NCI-H1048 (cell line): ENCODE data around the gene GPSM3.
"Not testable (repeated sequence)": the region's sequence is repeated elsewhere in the genome, so short reads cannot be mapped to it uniquely, and the experiment has no call there.

Experiments used
- DNase-seq: peaks from one replicate; lab custom pipeline; 2025; lab: John Stamatoyannopoulos, UW

The GPSM3 gene, protein sequence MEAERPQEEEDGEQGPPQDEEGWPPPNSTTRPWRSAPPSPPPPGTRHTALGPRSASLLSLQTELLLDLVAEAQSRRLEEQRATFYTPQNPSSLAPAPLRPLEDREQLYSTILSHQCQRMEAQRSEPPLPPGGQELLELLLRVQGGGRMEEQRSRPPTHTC

DNA sequence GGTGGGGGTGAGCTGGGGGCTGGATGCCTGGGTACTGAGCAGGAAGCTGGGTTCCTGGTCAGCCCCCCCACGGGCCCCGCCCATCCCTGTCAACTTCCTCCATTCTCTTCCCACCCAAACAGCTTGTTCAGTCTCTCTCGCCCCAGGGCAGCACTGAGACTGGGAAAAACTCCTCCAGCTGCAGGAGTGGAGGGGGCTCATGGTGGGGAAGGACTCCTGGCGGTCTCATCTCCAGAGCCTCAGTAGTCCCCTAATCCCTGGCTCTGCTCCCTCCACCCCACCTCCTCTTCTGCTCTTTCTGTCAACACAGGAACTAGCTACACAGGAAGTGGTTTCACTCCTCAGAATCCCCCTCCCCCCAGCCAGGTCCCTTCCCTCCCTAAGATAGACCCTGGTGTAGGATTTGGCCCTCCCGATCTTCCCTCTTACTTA lies at the start of gene GPSM3:
GPSM3 (minus strand) TSS at position 36 of the 432 bp plus-strand sequence. CDS start 130 bp downstream, outside the sequence.
- DNase-seq = no peak

DNA sequence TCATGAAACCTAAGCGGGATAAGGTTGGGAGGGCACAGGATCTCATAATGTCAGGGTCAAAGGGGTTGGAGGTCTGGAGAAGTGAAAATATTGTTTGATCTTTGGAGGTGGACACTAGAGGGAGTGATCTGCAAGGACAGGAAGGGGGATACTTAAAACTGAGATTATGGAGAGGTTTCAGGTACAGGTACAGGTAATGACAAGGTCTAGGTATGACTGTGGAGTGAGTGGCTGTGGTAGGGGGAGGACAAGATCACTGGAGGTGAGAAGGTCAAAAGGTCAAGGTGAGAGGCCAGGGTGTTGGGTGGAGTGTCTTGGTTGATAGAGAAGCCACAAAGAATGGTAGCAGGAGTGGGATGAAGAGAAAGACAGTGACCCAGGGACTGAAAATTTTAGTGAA lies 48.2 kb upstream of the GPSM3 start:
- no peak for DNase-seq

DNA sequence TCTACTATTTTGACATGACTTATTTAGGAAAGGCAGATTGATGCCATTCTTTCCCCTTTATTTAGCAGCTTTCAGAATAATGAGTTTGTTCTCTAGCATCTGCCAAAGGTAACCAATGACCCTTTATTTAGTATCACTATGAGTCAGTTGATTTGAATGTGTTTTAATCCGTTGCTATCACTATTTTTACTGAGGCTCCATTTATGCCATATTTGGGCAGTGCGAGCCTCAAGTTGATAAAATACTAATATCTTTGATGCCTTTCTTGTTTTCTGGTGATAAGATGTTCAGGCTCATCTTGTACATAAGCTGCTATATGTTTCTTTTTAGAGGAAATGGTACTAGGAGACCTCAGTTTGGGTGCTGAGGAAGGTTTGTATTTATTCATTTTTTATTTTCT lies 47.0 kb upstream of the GPSM3 start:
- no peak for DNase-seq

DNA sequence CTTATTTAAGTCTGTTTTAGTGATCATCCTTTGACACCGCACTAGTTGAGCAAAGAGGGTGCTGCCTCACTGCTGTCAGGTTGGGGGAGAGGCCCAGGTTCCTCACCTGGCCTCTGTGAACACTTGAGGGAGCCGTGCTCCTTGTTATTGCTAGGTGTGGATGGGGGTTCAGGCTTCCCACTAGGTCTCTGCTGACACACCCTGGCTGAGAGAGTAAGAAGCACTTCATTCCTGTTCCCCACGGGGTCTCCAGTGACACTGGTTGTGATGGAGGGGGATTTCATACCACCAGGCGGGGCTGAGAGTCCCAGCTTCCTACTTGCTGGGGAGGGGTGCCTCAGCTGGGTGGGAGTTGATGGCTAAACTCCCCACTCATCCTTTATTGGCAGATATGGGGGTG lies 42.5 kb upstream of the GPSM3 start:
- DNase-seq = no peak

DNA sequence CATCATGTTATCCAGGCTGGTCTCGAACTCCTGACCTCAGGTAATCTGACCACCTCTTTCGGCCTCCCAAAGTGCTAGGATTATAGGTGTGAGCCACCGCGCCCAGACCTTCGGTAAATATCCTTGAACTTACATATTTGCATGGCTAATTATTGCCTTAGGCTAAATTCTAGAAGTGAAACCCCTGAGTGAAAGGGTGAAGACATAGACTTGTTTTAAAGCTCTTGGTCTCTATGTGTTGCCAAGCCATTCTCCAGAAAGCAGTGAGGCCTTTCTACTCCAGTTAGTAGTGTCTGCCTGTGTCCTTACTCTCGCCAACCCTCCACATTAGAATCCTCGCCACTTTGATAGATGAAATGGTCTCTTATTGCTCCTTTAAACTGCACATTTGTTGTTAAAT lies 34.0 kb upstream of the GPSM3 start:
- no peak for DNase-seq

DNA sequence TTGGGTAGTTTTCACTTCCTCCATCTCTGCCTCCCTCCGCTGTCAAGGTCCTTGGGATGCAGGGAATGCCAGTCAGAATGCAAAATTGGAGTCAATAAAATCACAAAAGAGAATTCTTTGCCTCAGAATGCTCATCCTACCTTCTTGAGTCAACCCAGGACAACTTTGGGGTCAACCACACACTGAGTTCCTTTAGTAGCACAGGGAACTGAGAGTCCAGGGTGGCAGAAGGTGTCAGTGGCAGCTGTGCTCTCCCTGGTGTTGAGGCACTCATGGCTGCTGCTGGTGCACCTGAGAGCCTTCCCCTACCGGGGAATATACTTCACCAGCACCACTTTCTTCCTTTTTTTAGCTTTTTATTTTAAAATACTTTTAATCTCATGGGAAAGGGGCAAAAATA lies 32.3 kb upstream of the GPSM3 start:
- DNase-seq = no peak

DNA sequence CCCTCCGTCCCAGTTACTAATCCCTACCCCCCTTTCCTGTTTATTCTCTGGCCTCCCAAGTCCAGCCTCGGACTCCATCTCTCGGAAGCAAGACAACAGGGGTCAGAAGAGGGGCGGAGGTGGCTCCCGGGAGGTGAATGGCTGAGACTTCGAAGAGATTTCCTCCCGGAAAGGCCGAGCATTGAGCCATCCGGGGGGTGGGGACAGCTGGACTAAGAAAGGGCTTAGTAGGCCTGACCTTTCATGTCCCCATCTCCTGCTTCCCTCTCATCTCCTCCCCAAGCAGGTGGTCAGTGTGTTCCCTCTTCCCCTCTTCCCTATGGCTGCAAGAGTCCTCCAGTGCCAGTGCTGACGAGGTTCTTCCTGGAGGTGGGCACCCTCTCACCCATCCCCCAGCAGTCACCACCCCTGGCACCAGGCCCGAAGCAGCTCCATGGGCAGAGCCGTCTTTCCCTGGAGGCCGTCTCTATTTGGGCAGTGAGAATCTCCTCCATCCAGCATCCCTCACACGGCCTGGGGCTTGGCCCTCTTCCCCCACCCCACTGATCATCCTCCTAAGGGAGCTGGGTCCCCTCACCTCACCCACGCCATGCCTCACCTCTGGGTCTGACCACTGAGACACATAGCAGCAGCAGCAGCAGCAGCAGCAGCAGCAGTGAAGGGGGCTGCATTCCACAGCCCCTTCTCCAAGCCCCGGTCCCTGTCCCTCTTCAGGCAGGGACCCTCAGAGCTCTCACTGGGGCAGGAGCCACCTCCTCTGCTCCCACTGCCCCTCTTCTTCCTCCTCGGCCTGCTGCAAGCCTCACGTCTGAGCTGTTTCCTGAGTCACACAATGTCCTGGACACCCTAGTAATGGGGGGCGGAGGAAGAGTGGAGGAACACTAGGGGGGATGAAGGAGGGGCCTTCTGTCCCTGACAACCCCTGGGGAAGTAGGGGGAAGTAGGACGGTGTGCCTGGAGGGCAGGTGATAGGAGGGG lies 31.1 kb upstream of the GPSM3 start, which contains the start of gene NOTCH4:
NOTCH4 (minus strand) TSS at position 810 of the 978 bp plus-strand sequence; CDS start at position 671, 139 bp downstream.
- no peak for DNase-seq

DNA sequence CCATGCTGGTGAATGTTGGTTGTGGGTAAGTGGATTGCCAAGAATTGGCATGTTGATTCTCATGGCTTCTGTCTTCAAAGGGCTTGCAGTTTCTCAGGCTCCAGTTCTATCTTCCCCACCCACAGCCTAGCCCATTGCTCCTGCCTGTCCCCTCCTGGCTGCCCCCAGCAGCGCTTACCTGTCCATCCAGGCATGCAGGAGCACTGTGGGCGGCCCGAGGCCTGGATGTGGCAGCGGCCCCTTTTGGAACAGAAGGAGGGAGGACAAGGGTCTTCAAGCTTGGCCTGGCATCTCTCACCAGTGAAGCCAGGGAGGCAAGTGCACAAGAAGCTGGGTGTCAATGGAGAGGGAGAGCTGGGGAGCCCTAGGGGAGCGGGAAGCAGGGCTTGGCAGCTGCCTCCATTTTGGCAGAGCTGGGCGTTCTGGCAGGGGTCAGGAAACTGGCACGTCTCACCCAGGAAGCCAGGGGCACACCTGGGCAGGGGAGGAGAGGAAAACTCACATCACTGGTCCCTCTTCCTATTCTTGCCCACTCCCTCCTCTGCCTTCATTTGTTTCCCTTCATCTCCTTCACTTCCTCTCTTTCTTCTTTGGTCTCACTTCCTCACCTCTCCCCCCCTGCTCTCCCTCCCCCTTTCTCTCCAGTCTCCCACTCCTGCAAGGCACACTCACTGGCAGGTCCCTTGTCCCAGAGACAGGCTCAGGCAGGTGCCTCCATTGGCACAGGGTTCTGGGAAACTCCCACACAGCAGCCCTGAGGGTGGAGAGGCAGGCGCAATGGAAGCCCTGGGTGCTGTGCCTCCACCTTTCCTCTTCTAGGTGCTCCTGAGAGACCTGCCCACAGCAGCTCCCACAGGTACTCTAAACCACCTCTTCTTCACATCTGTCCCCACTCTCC lies 30.1 kb upstream of the GPSM3 start:
- DNase-seq = no peak

DNA sequence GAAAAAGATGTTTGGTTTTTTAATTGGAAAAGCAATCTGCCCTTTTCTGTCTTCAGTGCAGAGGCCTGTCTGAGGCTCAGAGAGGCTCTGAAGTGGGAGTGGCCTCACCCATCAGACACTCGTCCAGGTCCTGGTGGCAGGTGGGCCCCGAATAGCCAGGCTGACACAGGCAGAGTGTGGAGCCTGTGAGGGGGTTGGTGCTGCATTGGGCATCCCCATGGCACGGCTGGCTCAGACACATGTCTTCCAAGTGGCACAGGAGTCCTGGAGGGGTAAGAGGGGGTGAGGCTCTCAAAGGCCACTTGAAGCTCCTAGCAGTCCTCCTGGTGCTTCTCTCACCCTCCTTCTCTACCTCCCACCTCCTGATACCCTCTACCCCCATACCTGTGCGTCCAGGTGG lies 27.6 kb upstream of the GPSM3 start:
- no peak for DNase-seq

DNA sequence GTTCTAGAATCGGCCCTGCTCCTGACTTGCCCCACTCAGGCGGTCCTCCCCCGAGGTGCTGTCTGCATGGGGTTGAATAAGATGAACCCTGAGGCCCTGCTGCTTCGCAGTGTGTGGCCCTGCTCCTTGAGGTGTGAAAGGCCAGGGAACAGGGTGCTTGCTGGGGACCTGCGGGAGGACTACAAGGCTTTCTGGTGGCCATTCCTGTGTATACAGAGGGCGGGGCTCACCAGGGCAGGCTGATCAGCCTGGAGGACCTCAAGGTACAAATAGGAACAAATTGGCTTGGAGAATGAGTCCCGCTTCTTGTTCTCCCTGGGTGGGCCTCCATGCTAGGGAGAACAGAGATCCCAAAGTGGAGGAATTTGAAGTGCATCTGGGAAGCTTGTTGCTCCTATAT lies 25.7 kb upstream of the GPSM3 start:
- no peak for DNase-seq

DNA sequence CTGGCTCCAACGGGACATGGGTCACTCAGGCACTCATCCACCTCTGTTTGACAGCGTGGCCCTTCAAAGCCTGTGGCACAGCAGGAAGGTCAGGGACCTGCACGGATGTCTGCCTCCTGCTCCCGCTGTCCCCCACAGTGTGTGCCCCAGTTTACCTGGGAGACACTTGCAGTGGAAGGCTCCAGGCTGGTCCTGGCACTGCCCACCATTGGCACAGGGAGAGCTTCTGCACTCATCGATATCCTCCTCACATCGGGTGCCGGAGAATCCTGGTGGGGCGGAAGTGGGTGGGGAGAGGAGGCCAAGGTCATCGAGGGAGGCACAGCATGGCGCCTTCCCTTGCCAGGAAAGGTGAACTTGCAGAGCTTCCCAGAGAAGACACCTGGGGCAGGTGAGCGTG lies 24.6 kb upstream of the GPSM3 start:
- DNase-seq = no peak

DNA sequence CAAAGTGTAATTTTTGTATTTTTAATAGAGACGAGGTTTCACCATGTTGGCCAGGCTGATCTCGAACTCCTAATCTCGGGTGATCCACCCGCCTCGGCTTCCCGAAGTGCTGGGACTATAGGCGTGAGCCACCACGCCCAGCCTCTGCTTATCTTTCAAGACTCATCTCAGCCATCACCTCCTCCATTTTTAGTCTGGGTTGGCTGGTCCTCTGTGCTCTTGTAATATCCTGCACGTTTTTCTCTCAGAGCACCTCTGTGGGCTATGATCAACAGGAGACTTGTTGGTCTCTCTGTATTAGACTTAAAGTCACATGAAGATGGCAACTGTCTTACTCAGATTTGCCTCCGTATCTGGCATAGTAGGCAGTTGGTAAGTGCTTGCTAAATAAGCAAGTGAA lies 23.8 kb upstream of the GPSM3 start:
- DNase-seq = no peak

DNA sequence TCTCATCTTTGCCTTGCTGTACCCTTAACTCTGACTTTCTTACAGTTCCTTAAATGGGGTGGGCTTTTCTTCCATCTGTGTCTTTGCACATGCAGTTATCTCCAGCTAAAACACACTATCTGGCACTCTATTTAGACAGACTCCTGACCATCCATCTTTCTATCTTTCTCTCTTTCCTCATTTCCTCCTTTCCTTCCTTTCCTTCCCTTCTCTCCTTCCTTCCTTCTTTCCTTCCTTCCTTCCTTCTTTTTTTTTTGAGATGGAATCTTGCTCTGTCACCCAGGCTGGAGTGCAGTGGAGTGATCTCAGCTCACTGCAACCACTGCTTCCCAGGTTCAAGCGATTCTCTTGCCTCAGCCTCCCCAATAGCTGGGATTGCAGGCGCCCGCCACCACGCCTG lies 23.2 kb upstream of the GPSM3 start:
- DNase-seq = no peak

DNA sequence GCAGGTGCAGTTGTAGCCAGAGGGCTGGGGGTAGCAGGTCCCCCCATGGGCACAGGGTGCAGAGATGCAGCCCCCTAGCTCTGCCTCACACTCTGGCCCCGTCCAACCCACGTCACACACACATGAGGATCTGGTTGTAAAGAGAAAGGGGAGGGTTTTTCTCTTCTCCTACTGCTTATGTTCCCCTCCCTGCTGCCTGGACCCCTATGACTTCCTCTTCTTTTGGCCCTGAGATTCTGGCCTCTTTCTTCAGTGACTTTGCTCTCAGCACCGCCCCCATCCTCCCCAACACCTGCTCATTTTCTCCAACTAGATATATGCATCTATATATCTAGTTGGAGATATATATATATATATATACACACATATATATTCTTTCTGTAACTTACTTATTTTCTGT lies 21.7 kb upstream of the GPSM3 start:
- DNase-seq = no peak

DNA sequence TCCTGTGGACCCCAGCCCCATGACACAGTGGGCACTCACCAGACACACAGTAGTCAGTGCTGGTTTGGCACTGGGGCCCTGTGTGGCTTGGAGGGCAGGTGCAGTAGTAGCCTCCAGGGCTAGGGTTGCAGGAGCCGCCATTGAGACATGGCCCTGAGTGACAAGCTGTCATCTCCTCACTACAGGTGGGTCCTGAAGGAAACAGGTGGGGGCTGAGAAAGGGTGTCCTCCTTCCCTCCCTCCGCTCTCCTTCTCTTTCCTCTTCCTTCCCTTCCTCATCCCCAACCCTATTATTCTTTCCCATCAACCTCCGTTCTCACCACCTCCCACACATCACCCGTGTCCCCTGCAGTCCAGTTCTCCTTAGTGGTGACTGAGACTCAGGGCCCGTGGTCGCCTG lies 21.2 kb upstream of the GPSM3 start:
- no peak for DNase-seq

DNA sequence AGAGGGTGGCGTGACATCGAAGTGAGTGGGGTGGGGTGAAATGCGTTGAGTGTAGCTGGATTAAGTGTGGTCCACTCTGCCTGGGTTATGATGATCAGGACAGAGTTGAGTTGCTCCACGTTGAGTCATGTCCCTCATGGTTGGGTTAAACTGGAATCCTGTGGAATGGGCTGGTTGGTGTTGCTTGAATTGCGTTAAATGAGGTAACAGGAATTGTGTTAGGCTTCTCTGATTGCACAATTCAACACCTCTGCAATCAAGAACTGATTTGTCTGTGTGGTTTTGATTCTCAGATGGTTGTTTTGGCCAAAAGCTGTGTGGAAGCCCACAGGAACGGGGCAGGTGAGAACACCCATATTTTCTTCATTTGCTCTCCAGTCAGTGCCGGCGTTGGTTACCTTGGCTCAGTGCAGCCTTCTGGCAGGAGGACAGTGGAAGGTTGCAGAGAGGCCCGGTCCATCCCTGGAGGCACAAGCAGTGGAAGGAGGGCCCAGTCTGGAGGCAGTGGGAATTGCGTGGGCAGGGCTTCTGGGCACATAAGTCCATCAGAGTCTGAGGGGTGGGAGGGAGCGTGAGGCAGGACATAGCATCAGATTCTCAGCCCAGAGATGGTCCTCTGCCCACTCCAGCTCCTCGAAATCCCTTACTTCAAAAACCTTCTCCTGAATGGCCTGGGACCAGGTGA lies 19.8 kb upstream of the GPSM3 start:
- DNase-seq = no peak

DNA sequence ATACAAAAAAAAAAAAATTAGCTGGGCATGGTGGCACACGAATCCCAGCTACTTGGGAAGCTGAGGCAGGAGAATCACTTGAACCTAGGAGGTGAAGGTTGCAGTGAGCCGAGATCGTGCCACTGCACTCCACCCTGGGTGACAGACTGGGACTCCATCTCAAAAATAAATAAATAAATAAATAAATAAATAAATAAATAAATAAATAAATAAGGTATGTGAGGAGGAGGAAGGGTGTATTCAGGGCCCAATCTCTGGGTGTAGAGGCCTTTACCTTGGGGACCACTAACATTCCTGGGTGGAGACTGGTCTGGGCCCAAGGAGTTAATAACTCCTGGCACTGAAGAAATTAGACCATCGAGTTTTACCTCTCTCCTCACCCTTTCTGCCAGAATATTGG lies 19.0 kb upstream of the GPSM3 start:
- DNase-seq = not testable (repeated sequence)

DNA sequence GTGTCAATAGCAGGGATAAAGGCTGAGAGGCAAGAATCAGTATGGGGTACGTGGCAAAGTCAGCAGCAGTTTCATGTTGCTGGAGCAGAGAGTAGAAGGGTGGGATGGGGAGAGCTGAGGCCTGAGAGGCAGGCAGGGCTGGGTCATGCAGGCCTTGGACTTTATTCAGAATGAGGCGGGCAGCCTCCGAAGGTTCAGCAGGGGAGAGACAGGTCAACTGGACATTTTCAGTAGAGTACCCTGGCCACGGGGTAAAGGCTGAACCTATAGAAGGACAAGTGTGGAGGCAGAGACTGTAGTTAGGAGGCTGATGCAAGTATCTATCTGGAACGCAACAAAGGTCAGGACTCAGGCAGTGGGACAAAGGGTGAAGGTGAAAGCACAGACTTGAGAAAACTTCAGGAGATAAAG lies 17.8 kb upstream of the GPSM3 start:
- DNase-seq = no peak

DNA sequence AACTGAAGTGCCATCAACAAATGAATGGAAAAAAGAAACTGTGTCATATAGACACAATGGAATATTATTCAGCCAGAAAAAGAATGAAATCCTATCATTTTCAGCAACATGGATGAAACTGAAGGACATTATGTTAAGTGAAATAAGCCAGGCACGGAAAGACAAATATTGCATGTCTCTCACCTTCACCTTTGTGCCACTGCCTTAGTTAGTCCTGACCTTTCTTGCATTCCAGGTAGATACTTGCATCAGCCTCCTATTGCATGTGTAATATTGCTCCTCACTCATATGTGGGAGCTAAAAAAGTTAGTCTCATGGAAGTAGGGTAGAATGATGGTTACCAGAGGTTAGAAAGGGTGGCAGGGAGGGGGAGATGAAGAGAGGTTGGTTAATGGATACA lies 16.6 kb upstream of the GPSM3 start:
- no peak for DNase-seq

DNA sequence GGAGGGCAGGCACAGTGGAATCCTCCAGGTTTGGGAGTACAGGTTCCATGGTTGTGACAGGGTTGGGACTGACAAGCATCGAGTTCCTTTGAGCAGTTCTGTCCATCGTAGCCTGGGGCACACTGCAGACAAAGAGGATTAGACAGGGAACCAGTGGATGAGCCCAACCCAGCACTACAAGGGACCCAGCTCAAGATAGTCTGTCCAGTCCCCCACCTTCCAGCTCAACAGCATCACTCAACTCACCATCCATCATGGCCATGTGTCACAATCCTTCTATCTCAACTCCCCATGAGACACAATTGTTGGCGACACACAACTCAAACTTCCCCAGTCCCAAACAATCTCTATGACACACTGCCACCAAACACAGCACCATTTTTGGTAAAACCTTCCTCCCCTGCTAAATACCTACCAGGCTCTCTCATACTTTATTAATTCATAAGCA lies 11.8 kb upstream of the GPSM3 start:
- DNase-seq = no peak

DNA sequence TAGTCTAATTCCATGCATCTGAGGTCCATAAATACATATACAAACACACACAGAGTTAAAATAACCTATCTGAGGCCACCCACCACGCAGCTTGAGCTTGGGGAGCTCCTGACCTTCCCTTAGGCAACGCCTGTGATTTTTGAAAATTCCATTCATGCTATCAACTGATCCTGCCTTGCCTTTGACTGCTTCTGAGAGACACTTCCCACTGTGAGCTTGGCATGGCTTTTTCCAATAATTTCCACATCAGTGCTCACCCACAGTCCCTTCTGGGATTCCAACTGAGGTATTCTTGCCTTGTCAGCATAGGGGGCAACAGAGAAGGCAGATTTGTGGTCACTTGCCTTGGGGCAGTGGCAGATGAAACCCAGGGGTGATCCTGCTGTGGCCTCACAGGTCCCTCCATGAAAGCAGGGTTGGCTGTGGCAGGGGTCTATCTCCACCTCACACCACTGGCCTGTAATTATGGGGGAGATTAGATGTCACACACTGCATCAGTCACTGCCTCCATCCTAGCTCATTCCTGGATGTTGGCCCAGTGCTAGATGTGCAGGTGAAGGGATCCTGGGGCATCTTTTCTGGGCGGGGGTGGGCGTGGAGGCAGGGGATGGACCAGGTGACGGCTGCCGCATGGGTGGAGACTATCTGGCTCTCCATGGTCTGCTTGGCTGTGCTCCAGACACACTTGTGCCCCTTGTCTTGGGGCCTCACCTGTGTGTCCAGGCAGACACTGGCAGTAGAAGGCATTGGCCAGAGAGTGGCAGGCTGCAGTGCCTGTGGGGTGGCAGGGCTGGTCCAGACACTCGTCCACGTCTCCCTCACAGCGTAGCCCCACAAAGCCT lies 11.2 kb upstream of the GPSM3 start:
- no peak for DNase-seq
